ENCODE results near the gene DTL.

DTL gene

DNA sequence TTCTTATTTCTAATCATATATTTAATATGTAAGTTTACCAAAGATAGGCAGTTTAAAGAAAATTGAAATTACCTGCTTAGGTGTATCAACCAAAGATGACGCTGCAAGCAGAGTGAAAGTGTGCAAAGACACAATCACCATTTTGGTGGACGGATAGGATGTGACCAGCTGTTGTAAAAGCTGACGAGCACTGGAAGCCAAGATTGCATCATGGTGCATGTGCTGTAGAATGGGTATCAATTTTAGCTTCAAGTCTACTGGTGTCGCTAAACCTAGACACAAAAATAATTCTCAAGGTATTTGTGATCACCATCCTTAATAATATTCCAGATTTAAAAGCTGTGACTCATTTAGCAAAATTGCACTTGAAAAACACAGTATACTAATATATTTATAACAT is 28.4 kb upstream of the DTL start:
- TF ChIP-seq CTCF (conservative IDR thresholded peaks at IDR 0.05; ENCODE audit: low read depth, low read length) = no peak
- no peak for DNase-seq (ENCODE audit: low read depth)
- no peak overlapping the region for H3K4me3 ChIP-seq (ENCODE audit: low read length)

DNA sequence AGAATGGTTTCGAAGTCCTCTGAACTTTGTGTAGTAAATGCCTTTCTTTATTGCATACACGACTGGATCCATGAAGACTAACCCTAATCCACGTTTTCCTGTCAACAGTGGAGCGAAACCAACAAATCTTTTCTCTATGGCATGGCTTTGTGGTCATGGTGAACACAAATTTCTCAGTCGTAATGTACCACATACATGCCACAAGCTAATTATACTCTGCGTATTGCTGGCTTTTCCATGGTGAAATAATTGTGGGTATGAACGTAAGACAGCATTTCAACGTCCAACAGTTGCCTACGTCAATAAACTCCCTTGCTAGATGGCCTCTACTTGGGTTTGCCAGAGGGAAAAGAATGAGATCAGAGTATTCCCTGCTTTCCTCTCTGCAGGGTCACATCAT is 27.7 kb upstream of the DTL start:
- no peak overlapping the region for H3K4me3 ChIP-seq (ENCODE audit: low read length)
- no peak for TF ChIP-seq CTCF (conservative IDR thresholded peaks at IDR 0.05; ENCODE audit: low read depth, low read length)
- DNase-seq (ENCODE audit: low read depth) = no peak

- no peak for TF ChIP-seq CTCF (conservative IDR thresholded peaks at IDR 0.05; ENCODE audit: low read depth, low read length)
These were observed 26.0 kb upstream of the DTL start for GRCh38 chr1:212009561-212009960.

DNA sequence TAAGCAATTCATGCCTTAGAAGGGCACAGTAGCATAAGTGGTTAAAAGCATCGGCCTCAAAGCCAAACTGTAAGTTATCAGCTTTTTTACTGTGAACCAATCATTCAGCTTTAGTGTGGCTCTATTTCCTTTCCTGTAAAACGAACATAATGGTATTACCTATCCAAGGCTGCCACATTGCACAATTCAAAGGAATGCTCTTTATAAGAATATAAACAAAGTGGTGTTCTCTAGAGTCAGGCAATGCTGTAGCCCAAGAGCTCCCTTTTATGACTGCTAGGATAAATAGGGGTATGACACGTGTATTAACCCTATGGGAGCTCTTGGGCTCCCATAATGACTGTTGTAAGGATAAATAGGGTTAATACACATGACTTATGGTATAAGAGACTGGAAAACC is 25.5 kb upstream of the DTL start:
- no peak for TF ChIP-seq CTCF (conservative IDR thresholded peaks at IDR 0.05; ENCODE audit: low read depth, low read length)
- no peak overlapping the region for H3K4me3 ChIP-seq (ENCODE audit: low read length)
- DNase-seq (ENCODE audit: low read depth) = no peak

More at GRCh38 chr1:212009561-212009960, 26.0 kb upstream of the DTL start:
- no peak for DNase-seq (ENCODE audit: low read depth)
- no peak overlapping the region for H3K4me3 ChIP-seq (ENCODE audit: low read length)

GRCh38 chr1:212012034-212012740 is 23.4 kb upstream of the DTL start:
- no peak for DNase-seq (ENCODE audit: low read depth)
- peak; percentile 99 for TF ChIP-seq CTCF (conservative IDR thresholded peaks at IDR 0.05; ENCODE audit: low read depth, low read length)
- no peak overlapping the region for H3K4me3 ChIP-seq (ENCODE audit: low read length)

DNA sequence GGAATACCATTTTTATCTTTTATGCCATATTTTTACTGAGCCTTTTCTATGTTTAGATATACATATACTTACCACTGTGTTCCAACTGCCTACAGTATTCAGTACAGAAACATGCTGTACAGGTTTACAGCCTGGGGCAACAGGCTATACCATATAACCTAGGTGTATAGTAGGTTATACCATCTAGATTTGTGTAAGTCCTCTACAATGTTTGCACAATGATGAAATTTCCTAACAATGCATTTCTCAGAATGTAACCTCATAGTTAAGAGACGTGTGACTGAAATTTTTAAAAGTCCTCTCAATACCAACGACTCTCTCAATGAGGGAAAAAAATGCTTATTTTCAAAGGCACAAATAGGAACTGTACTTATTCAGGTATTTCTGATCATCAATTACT is 21.9 kb upstream of the DTL start:
- TF ChIP-seq CTCF (conservative IDR thresholded peaks at IDR 0.05; ENCODE audit: low read depth, low read length) = no peak
- DNase-seq (ENCODE audit: low read depth) = no peak

GRCh38 chr1:212020975-212021374 is 14.6 kb upstream of the DTL start:
- no peak for TF ChIP-seq CTCF (conservative IDR thresholded peaks at IDR 0.05; ENCODE audit: low read depth, low read length)
- DNase-seq (ENCODE audit: low read depth) = no peak

More for the DNA sequence above, 21.9 kb upstream of the DTL start:
- no peak overlapping the region for H3K4me3 ChIP-seq (ENCODE audit: low read length)

More at GRCh38 chr1:212020975-212021374, 14.6 kb upstream of the DTL start:
- H3K4me3 ChIP-seq (ENCODE audit: low read length) = no peak overlapping the region

Data from retinal pigment epithelial cell (primary cell).